SU-DHL-6 (cell line): ENCODE results near the gene IDH3G.

Experiments
- H2AFZ ChIP-seq: fragments of 200-600 bp; sonication (generic); 2 replicates; pipeline ENCODE4 v1.6.1; 2014; ENCODE audit warnings: low read depth, mild to moderate bottlenecking, moderate library complexity, mixed read lengths, antibody characterized with exemption, low read length; ENCODE audit not compliant: severe bottlenecking
- H3F3A ChIP-seq: fragments of 200-600 bp; shearing (Covaris generic); 2 replicates; pipeline ENCODE4 v1.6.0; 2016; ENCODE audit warnings: antibody characterized with exemption, mild to moderate bottlenecking; ENCODE audit not compliant: insufficient read depth
- H3K27ac ChIP-seq: fragments of 200-600 bp; sonication (generic); 2 replicates; pipeline ENCODE4 v1.5.1; 2016; ENCODE audit warnings: low read depth, mild to moderate bottlenecking, low read length, moderate library complexity, mixed read lengths
- H3K27me3 ChIP-seq: fragments of 200-600 bp; sonication (generic), shearing (Covaris generic); 2 replicates; pipeline ENCODE4 v1.6.0; 2014; ENCODE audit warnings: mild to moderate bottlenecking, low read length
- H3K36me3 ChIP-seq: fragments of 200-600 bp; sonication (generic); 2 replicates; pipeline ENCODE4 v1.6.1; 2014; ENCODE audit warnings: mild to moderate bottlenecking, low read length, mixed read lengths
- H3K4me2 ChIP-seq: fragments of 300-600, 200-600 bp; shearing (Covaris generic), sonication (generic); 2 replicates; pipeline ENCODE4 v1.6.0; 2014; ENCODE audit warnings: low read length, low read depth, mild to moderate bottlenecking; ENCODE audit not compliant: poor library complexity, severe bottlenecking
- H3K4me3 ChIP-seq: fragments of 200-600 bp; sonication (generic); 2 replicates; pipeline ENCODE4 v1.5.1; 2014; ENCODE audit warnings: antibody characterized with exemption, low read length, mild to moderate bottlenecking, mixed read lengths; ENCODE audit not compliant: insufficient read depth, poor library complexity, severe bottlenecking
- H3K79me2 ChIP-seq: fragments of 200-600 bp; sonication (generic); 2 replicates; pipeline ENCODE4 v1.6.1; 2014; ENCODE audit warnings: mild to moderate bottlenecking, low read length, moderate library complexity; ENCODE audit not compliant: insufficient read depth
- H3K9ac ChIP-seq: fragments of 200-600 bp; sonication (generic); 2 replicates; pipeline ENCODE4 v1.7.0; 2014; ENCODE audit warnings: mild to moderate bottlenecking, low read length
- H3K9me2 ChIP-seq: fragments of 200-600 bp; sonication (generic); replicated peaks from 2 replicates; pipeline ENCODE4 v1.6.1; 2014; ENCODE audit warnings: low read length; ENCODE audit not compliant: insufficient read depth
- H3K9me3 ChIP-seq: fragments of 200-600 bp; sonication (generic); 2 replicates; pipeline ENCODE4 v1.6.1; 2014; ENCODE audit warnings: low read length, mixed read lengths; ENCODE audit not compliant: insufficient read depth
- H4K20me1 ChIP-seq: fragments of 200-600 bp; sonication (generic); 2 replicates; pipeline ENCODE4 v1.6.1; 2014; ENCODE audit warnings: low read depth, mild to moderate bottlenecking, antibody characterized with exemption, low read length, moderate library complexity, mixed read lengths
- CTCF ChIP-seq: fragments of 200-600 bp; sonication (generic); IDR thresholded peaks from one replicate; pipeline ENCODE4 v1.5.1; 2017; ENCODE audit warnings: antibody characterized with exemption, mild to moderate bottlenecking, low read length, moderate library complexity; ENCODE audit not compliant: insufficient read depth, poor library complexity, severe bottlenecking
- EZH2phosphoT487 ChIP-seq: fragments of 200-600 bp; sonication (generic), shearing (Covaris generic); conservative IDR thresholded peaks from 2 replicates; pipeline ENCODE4 v1.6.1; 2018; ENCODE audit warnings: mild to moderate bottlenecking, antibody characterized with exemption, low read length, moderate library complexity, mixed read lengths

Gene IDH3G

GRCh38 chrX:153773218-153773611 lies 21.0 kb downstream of the IDH3G start:
- Histone ChIP-seq H3K9ac (no peak overlapping the region), H4K20me1 (no peaks in the 10 kb centered on the region), H3K79me2 (no peaks in the 10 kb centered on the region), H3K27ac (no peak overlapping the region), H2AFZ (no peak overlapping the region), H3K27me3 (no peaks in the 10 kb centered on the region), H3K4me3 (no peak overlapping the region), H3K36me3 (no peaks in the 10 kb centered on the region), H3K4me2 (no peak overlapping the region), H3K9me3 (no peaks in the 10 kb centered on the region), H3K9me2 (no peaks in the 10 kb centered on the region), H3F3A (no peaks in the 10 kb centered on the region)
- TF ChIP-seq CTCF, result no peak
- TF ChIP-seq EZH2phosphoT487, result no peak

GRCh38 chrX:153772316-153773217 lies 21.6 kb downstream of the IDH3G start:
- no peaks in the 10 kb centered on the region for H3K9me2 ChIP-seq
- H4K20me1 ChIP-seq, result no peaks in the 10 kb centered on the region
- H3K4me2 ChIP-seq, result no peak overlapping the region
- no peaks in the 10 kb centered on the region for H3K36me3 ChIP-seq
- TF ChIP-seq EZH2phosphoT487 (no peak), CTCF (no peak)
- no peak overlapping the region for H3K27ac ChIP-seq
- H3K9me3 ChIP-seq, result no peaks in the 10 kb centered on the region
- H3K9ac ChIP-seq, result no peak overlapping the region
- no peaks in the 10 kb centered on the region for H3K27me3 ChIP-seq
- no peaks in the 10 kb centered on the region for H3F3A ChIP-seq
- H2AFZ ChIP-seq, result no peak overlapping the region
- no peak overlapping the region for H3K4me3 ChIP-seq
- no peaks in the 10 kb centered on the region for H3K79me2 ChIP-seq

- H3K27me3 ChIP-seq, result no peaks in the 10 kb centered on the region
- H3K36me3 ChIP-seq, result no peaks in the 10 kb centered on the region
- no peaks in the 10 kb centered on the region for H3K79me2 ChIP-seq
- no peaks in the 10 kb centered on the region for H3K9me2 ChIP-seq
- TF ChIP-seq CTCF, result no peak
- no peaks in the 10 kb centered on the region for H3K9me3 ChIP-seq
- no peaks in the 10 kb centered on the region for H3F3A ChIP-seq
- H3K4me2 ChIP-seq, result no peak overlapping the region
- H3K4me3 ChIP-seq, result no peak overlapping the region
- no peak overlapping the region for H3K27ac ChIP-seq
- no peak overlapping the region for H2AFZ ChIP-seq
- no peak overlapping the region for H3K9ac ChIP-seq
- no peaks in the 10 kb centered on the region for H4K20me1 ChIP-seq
These were observed 22.5 kb downstream of the IDH3G start for GRCh38 chrX:153771415-153772315.
